OCI-LY1 (cell line): ENCODE data around the gene SALL4.

Source experiments
- H2AFZ ChIP-seq: fragments of 200-600 bp; sonication (generic), shearing (Covaris generic); 2 replicates; pipeline ENCODE4 v1.6.0; 2014; ENCODE audit warnings: antibody characterized with exemption, mild to moderate bottlenecking, low read length
- H3F3A ChIP-seq: fragments of 200-600 bp; sonication (generic), shearing (Covaris generic); 2 replicates; pipeline ENCODE4 v1.6.0; 2014; ENCODE audit warnings: mild to moderate bottlenecking, antibody characterized with exemption, low read length, moderate library complexity; ENCODE audit not compliant: insufficient read depth
- H3K27ac ChIP-seq: fragments of 200-600 bp; sonication (generic); 2 replicates; pipeline ENCODE4 v1.5.1; 2014; ENCODE audit warnings: low read length, mixed run types, mild to moderate bottlenecking, low read depth; ENCODE audit not compliant: poor library complexity, severe bottlenecking
- H3K27me3 ChIP-seq: fragments of 200-600 bp; sonication (generic); 2 replicates; pipeline ENCODE4 v1.6.0; 2014; ENCODE audit warnings: antibody characterized with exemption, mild to moderate bottlenecking, low read length, moderate library complexity; ENCODE audit not compliant: insufficient read depth
- H3K36me3 ChIP-seq: fragments of 200-600 bp; sonication (generic); 2 replicates; pipeline ENCODE4 v1.6.1; 2014; ENCODE audit warnings: mild to moderate bottlenecking, antibody characterized with exemption, low read length, moderate library complexity, mixed read lengths; ENCODE audit not compliant: insufficient read depth
- H3K4me1 ChIP-seq: fragments of 200-600 bp; sonication (generic); 2 replicates; pipeline ENCODE4 v1.5.1; 2014; ENCODE audit warnings: mild to moderate bottlenecking, low read length, moderate library complexity; ENCODE audit not compliant: insufficient read depth, severe bottlenecking
- H3K4me2 ChIP-seq: fragments of 200-600 bp; sonication (generic), shearing (Covaris generic); 2 replicates; pipeline ENCODE4 v1.6.1; 2014; ENCODE audit warnings: low read length
- H3K4me3 ChIP-seq: fragments of 200-600 bp; sonication (generic); 2 replicates; pipeline ENCODE4 v1.5.1; 2014; ENCODE audit warnings: low read length, low read depth, mild to moderate bottlenecking, mixed read lengths; ENCODE audit not compliant: poor library complexity, severe bottlenecking
- H3K79me2 ChIP-seq: fragments of 200-600 bp; shearing (Covaris generic); 2 replicates; pipeline ENCODE4 v1.6.1; 2016; ENCODE audit warnings: mixed run types, low read length, mixed read lengths; ENCODE audit not compliant: insufficient read depth
- H3K9ac ChIP-seq: fragments of 200-600 bp; sonication (generic), shearing (Covaris generic); 2 replicates; pipeline ENCODE4 v1.6.1; 2014; ENCODE audit warnings: mild to moderate bottlenecking, low read length, mixed read lengths
- H3K9me2 ChIP-seq: fragments of 200-600 bp; sonication (generic), shearing (Covaris generic); 2 replicates; pipeline ENCODE4 v1.6.1; 2014; ENCODE audit warnings: low read depth, mild to moderate bottlenecking, low read length, mixed read lengths
- H3K9me3 ChIP-seq: fragments of 200-600 bp; shearing (Covaris generic); 2 replicates; pipeline ENCODE4 v1.6.1; 2014; ENCODE audit warnings: low read length, mixed read lengths
- H4K20me1 ChIP-seq: fragments of 200-600 bp; sonication (generic), shearing (Covaris generic); 2 replicates; pipeline ENCODE4 v1.6.0; 2016; ENCODE audit warnings: mild to moderate bottlenecking, low read length; ENCODE audit not compliant: insufficient read depth
- EZH2 ChIP-seq: fragments of 200-600 bp; sonication (generic), shearing (Covaris generic); IDR thresholded peaks from 2 replicates; pipeline ENCODE4 v1.8.0; 2017; ENCODE audit warnings: borderline replicate concordance, mixed run types, mild to moderate bottlenecking, antibody characterized with exemption, low read length, moderate library complexity, mixed read lengths
- TF ChIP-seq, protein P1 (sequence below): fragments of 200-600 bp; sonication (generic), shearing (Covaris generic); IDR thresholded peaks from 2 replicates; pipeline ENCODE4 v1.5.1; 2017; ENCODE audit warnings: mild to moderate bottlenecking, antibody characterized with exemption, low read length, moderate library complexity, mixed read lengths

Gene SALL4

DNA sequence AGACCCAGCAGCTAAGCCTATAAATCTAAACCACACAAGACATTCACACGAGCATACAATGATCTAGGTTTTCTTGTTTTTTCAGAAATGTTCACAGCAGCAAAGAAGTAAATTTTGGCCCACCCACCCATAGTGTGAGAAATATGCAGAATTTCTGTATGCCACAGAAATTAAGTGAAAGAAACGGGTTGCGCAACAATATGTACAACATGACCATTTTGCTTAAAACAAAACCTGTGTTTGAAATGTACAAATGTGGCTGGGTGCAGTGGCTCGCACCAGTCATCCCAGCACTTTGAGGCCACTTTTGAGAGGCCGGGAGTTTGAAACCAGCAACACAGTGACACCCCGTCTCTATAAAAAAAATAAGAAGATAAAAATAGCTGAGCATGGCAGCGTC is 9.4 kb downstream of the SALL4 start:
- TF ChIP-seq EZH2: no peak
- TF ChIP-seq, protein P1, sequence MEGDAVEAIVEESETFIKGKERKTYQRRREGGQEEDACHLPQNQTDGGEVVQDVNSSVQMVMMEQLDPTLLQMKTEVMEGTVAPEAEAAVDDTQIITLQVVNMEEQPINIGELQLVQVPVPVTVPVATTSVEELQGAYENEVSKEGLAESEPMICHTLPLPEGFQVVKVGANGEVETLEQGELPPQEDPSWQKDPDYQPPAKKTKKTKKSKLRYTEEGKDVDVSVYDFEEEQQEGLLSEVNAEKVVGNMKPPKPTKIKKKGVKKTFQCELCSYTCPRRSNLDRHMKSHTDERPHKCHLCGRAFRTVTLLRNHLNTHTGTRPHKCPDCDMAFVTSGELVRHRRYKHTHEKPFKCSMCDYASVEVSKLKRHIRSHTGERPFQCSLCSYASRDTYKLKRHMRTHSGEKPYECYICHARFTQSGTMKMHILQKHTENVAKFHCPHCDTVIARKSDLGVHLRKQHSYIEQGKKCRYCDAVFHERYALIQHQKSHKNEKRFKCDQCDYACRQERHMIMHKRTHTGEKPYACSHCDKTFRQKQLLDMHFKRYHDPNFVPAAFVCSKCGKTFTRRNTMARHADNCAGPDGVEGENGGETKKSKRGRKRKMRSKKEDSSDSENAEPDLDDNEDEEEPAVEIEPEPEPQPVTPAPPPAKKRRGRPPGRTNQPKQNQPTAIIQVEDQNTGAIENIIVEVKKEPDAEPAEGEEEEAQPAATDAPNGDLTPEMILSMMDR: no peak
- no peak overlapping the region for H3K4me3 ChIP-seq
- no peak overlapping the region for H3K4me2 ChIP-seq
- H3K79me2 ChIP-seq: no peaks in the 10 kb centered on the region
- H4K20me1 ChIP-seq: no peaks in the 10 kb centered on the region
- no peaks in the 10 kb centered on the region for H3K4me1 ChIP-seq
- H3K27me3 ChIP-seq: no peaks in the 10 kb centered on the region
- no peak overlapping the region for H3K9ac ChIP-seq
- H2AFZ ChIP-seq: no peak overlapping the region
- no peaks in the 10 kb centered on the region for H3K9me2 ChIP-seq
- H3K9me3 ChIP-seq: no peaks in the 10 kb centered on the region
- H3K36me3 ChIP-seq: no peaks in the 10 kb centered on the region
- H3K27ac ChIP-seq: no peak overlapping the region
- no peaks in the 10 kb centered on the region for H3F3A ChIP-seq

DNA sequence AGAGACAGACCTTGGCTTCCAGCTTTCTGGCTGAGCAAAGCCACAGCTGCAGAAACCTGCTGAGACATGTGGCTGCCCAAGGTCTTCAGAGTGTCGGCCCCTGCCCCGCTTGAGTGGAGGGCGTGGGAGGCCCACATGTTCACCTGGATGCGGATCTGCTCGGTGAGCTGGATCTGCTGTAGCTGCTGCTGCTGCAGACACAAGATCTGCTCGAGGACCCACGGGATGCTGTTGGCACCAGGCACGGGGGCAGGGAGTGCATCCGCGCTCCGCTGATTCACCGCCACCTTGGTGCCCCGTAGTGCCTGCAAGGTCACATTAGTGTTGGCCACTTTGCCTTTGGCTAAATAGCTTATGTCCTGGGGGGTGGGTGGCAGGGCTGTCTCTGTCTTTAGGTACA is 10.7 kb downstream of the SALL4 start:
- H3K79me2 ChIP-seq: no peaks in the 10 kb centered on the region

DNA sequence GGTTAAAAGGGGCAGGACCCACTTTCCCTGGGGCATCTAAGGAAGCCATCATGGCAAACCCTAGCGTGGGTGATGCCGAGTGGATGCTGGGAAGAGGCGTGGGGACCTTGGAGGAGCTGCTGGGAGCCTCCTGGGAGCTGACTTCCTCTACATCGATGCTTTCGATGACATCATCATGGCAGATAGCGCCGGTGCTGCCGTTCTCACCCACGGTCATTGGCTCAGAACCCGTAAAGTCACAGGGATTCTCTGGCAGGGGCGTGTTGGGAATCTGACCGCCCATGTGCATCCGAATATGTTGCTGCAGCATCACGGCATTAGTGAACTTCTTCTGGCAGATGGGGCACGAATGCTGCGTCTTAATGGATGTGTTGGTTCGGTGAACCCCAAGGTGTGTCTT is 12.1 kb downstream of the SALL4 start:
- TF ChIP-seq, protein P1: no peak
- no peak for TF ChIP-seq EZH2
- no peaks in the 10 kb centered on the region for H3K36me3 ChIP-seq

More for the DNA sequence above, 10.7 kb downstream of the SALL4 start:
- TF ChIP-seq EZH2: no peak
- TF ChIP-seq, protein P1: no peak
- no peaks in the 10 kb centered on the region for H3K4me1 ChIP-seq
- no peak overlapping the region for H3K27ac ChIP-seq
- H3K9ac ChIP-seq: no peak overlapping the region
- H3K27me3 ChIP-seq: no peaks in the 10 kb centered on the region
- no peak overlapping the region for H2AFZ ChIP-seq
- H3K9me2 ChIP-seq: no peaks in the 10 kb centered on the region
- no peaks in the 10 kb centered on the region for H4K20me1 ChIP-seq
- H3K4me2 ChIP-seq: no peak overlapping the region
- H3K9me3 ChIP-seq: no peaks in the 10 kb centered on the region
- H3F3A ChIP-seq: no peaks in the 10 kb centered on the region
- H3K4me3 ChIP-seq: no peak overlapping the region
- no peaks in the 10 kb centered on the region for H3K36me3 ChIP-seq

More for the DNA sequence above, 12.1 kb downstream of the SALL4 start:
- H3K9ac ChIP-seq: no peak overlapping the region
- no peaks in the 10 kb centered on the region for H3K27me3 ChIP-seq
- no peak overlapping the region for H3K4me3 ChIP-seq
- H3K9me3 ChIP-seq: no peaks in the 10 kb centered on the region
- H3K4me1 ChIP-seq: no peaks in the 10 kb centered on the region
- H3F3A ChIP-seq: no peaks in the 10 kb centered on the region
- H3K9me2 ChIP-seq: no peaks in the 10 kb centered on the region
- H3K4me2 ChIP-seq: no peak overlapping the region
- no peaks in the 10 kb centered on the region for H4K20me1 ChIP-seq
- no peaks in the 10 kb centered on the region for H3K79me2 ChIP-seq
- no peak overlapping the region for H3K27ac ChIP-seq
- H2AFZ ChIP-seq: no peak overlapping the region
